ENCODE measurements around the gene TLE5.
A peak's percentile ranks its signal among the peaks of the same experiment; 100 is the strongest.
"Not testable (repeated sequence)": the region's sequence is repeated elsewhere in the genome, so short reads cannot be mapped to it uniquely, and the experiment has no call there.

TLE5 gene

GRCh38 chr19:3061182-3062161 is 823 bp downstream of the TLE5 start:
- peak; percentile 50 to 62 for DNase-seq (ENCODE audit: low read depth in 2 of 2)

DNA sequence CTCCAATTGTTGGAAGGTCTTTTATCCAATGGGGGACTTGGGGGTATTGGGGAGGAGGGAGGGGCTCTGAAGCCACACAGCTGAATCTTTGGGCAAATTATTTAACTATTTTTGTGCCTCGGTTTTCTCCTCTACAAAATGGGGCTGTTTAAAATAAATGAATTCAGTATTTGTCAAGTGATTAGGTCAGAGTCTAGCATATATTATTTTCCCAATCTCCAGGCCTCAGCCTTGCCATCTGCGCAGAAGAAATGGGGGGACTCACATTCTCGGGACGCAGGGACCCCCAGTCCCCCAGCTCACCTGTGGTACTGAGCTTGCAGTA is 1.5 kb downstream of the TLE5 start:
- no peak for DNase-seq (ENCODE audit: low read depth in 2 of 2)

DNA sequence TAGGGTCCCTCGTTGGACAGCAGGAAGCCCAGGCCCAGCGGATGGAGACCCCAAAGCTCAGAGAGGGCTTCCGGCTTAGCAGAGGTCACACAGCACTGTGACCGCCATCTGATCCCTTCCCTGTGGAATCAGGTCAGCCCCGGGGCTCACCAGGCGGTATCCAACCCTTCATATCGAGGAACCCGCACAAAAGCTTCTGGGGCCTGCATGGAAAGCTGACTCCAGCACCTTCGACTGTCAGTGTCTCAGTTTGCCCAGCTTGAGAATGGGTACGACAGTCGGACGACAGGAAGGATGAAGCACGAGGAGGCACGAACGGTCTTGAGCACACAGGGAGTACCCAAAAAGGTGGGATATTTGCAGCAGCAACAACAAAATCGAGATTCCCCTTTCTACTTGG is 2.6 kb downstream of the TLE5 start:
- DNase-seq (ENCODE audit: low read depth in 2 of 2), result no peak

GRCh38 chr19:3058821-3059314 is 3.4 kb downstream of the TLE5 start:
- no peak for DNase-seq (ENCODE audit: low read depth in 2 of 2)

DNA sequence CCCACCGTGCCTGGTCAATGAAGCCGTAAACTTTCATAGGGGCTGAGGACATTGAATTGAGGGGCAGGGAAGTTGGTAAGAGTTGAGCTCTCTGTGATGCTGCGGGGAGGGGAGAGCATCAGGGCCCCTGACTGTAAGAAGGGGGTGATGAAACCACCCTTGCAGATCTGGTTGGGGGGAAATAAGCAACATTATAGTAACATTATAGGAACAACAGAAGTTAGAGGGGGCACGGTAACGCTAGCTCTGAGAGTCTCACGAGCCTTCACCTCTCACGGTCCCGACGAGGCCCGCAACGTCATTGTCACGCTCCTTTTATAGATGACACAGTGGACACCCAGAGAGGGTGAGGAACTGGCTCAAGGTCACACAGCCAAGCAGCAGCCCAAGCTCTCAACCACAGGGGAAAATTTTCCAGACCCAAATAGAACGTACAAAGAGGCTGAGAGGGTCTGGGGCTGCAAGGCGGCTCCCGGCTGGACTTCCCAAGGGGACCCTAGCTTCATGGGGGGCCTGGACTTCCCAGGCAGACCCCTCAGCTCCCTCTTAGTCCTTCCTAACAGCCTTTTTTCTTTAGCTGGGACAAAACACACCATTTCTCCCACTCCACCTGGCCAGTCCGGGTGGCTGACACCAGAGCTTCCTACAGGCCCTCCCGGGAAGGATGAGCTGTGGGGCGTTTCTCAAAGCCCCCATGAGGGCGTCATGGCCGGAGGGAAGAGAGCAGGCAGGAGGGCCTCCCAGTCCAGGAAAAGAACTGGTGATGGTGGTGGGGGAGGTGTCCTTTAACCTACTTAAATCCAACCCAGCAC is 4.1 kb downstream of the TLE5 start:
- no peak for DNase-seq (ENCODE audit: low read depth in 2 of 2)

GRCh38 chr19:3057275-3057714 is 5.0 kb downstream of the TLE5 start:
- no peak for DNase-seq (ENCODE audit: low read depth in 2 of 2)

DNA sequence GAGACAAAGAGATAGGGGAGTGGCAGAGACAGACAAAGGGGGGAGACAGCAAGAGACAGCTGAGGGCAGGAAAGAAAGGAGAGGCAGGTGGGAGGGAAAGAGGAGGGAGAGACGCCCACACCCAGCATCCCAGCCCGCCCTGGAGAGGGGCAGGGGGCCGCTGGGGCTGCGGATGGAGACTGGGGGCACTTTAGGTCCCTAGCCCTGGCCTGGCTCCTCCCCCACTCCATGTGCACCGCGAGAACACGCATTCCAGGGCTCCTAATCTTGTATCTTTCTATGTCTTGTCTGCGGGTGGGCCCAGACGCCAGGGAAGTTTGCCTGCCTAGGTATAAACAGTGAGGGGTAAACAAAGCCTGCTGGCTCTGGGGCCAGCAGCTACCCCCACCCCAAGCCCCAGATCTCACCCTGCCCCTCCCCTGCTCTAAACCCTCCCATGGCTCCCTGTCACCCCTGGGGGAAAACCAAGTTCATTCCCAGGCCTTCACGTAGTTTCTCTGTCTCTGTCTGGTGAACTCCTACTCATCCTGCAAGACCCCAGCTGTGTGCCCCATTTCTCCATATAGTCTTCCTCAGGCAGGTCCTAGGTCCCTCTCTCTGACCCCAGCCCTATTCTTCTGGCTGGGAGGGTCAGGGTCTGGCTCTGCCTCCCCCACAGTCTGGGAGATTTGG is 5.7 kb downstream of the TLE5 start:
- no peak for DNase-seq (ENCODE audit: low read depth in 2 of 2)

DNA sequence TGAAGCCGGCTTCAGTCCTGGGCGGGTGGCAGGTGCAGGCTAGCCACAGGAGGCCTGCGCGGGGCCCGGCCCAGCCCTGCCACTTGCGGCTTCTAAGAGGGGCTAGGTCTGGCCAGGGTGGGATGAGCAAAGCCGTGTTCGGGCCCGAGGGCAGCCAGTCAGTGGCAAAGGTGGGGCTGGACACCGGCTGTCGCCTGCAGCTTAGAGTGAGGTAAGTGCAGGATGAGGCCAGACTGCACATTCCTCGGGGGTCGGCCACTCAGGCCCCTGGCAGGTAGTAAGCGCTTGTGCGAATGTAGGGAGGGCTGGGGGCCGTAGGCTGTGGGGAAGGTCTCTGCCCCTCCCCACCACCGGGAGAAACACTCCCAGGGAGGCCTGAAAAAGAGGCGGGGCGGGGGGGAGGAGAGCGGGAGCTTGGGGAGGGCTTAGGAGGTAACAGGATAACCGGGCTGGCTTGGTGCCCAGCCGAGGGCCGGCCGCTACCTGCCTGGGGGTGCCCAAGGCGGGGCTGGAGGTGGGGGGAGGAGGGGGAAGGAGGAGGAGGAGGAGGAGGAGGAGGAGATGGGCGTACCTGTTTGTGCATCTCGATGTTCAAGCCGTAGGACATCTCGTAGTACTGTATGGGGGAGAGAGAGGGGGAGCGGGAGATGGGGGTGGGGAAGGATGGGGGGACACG is 6.4 kb downstream of the TLE5 start:
- DNase-seq (ENCODE audit: low read depth in 2 of 2), result no peak

DNA sequence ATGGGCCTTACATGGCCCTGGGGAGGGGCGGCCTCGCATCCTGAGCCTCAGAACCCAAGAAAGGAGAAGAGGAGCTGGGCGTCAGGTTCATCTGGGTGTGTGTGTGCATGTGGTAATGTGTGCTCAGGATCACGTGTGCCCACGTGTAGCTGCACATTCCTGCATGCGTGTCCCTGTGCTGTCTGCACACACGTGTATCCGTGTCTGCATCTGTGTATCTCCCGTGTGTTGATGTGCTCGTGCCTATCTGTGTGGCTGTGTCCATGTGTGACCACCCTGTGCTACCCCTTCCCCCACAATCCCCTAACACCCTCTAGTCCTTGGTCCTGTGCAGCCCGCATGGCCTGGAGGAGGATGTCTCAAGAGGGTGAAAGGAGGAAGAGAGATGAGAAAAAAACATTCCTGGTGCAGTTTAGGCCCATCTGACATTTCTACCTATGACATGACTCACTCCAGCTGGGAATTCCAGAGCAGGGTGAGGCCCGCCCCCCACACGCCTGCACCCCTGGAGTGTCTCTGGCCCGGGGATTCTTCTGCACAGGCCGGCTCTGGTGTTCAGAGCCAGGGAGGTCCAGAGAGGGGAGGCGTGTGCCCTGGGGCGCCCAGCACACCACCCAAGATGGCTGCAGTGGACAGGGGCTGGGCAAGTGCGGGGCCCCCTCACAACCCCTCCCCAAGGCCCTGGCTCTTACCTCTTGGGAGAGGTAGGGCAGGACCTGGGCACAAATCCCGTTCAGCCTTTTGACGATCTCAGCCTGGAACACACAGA is 7.1 kb downstream of the TLE5 start:
- no peak for DNase-seq (ENCODE audit: low read depth in 2 of 2)

DNA sequence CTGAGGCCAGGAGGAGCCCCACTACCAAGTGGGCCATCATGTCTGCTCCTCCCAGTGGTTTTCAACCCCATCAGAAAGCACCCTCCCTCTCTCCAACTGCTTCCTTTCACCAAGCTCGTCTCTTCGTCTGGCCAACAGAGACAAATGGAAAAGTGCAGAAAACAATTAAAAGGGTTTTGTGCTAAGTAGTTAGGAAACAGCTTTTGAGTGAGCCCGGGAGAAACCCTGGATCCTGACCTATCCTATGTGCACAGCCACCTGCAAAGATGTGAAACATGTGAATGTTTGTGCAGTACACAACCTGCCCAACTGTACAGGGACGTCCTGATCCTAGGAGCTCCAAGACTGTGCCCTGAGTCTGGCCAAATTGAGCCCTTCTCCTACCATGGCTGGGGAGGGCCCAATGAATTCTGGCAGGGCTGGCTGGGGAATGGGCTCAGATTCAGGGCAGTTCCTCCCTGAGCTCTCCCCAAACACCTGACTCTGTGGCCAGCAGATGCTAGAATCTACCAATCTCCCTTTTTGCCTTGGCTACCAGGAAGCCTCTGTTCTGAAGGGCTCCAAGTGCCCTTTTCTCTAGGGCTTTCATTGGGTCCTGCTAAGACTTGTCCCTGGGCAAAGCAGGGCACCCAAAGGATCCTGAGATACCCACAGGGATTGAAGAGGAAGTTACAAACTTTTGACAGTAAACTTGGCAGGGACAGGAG is 7.9 kb downstream of the TLE5 start:
- no peak for DNase-seq (ENCODE audit: low read depth in 2 of 2)

DNA sequence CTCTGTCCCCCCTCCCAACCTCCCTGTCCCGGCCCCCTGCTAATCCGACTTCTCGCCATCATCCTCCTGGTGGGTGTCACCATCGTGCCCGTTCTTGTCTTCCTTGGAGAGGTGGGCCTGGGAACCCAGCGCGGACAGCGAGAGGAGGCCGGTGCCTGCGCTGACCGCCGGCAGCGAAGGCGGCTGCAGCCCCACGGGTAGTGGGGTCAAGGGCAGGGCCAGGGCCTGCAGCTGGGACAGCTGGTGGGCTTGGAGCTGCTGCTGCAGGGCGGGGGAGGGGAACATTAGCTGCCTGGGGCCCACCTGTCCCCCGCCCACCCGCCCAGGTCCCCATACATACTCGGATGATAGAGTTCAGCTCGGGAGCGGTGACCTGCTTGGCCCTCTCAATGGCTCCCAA is 8.5 kb downstream of the TLE5 start:
- DNase-seq (ENCODE audit: low read depth in 2 of 2), result no peak

DNA sequence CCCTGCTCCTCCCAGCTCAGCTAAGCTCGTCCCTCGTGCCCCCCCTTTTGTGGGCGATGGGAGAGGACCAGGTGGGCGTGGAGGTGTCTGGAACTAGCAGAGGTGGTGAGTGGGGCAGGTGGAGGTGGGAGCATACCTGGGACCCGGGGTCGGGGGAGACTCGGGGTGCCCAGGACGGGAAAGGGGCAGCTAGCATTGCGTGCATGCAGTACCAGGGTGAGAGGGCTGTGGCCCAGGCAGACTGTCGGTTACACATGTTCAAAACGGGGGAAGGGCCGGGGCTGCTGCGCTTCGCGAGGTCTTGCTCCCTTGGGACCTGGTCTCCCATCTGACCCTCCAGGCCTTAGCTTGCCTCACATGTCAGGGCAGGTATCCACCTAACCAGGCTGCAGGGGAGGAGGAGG is 9.1 kb downstream of the TLE5 start:
- DNase-seq (ENCODE audit: low read depth in 2 of 2), result no peak

GRCh38 chr19:3050016-3050415 is 12.3 kb downstream of the TLE5 start:
- not testable (repeated sequence) for DNase-seq (ENCODE audit: low read depth in 2 of 2)

- DNase-seq (ENCODE audit: low read depth in 2 of 2), result no peak
These were observed 13.2 kb downstream of the TLE5 start for GRCh38 chr19:3049089-3049488.

DNA sequence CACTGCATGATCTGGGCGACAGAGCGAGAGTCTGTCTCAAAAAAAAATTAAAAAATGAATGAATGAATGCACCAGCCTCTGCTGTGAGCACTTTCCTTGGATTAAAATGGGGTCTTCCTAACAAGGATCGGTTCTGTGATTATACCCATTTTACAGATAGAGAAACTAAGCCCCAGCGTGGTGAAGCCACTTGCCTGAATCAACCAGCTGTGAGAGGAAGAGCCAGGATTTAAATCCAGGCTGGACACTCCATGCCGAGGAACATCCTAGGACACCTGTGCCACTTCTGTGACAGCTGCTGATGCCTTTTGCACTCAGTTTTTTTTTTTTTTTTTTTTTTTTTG is 14.1 kb downstream of the TLE5 start:
- no peak for DNase-seq (ENCODE audit: low read depth in 2 of 2)

DNA sequence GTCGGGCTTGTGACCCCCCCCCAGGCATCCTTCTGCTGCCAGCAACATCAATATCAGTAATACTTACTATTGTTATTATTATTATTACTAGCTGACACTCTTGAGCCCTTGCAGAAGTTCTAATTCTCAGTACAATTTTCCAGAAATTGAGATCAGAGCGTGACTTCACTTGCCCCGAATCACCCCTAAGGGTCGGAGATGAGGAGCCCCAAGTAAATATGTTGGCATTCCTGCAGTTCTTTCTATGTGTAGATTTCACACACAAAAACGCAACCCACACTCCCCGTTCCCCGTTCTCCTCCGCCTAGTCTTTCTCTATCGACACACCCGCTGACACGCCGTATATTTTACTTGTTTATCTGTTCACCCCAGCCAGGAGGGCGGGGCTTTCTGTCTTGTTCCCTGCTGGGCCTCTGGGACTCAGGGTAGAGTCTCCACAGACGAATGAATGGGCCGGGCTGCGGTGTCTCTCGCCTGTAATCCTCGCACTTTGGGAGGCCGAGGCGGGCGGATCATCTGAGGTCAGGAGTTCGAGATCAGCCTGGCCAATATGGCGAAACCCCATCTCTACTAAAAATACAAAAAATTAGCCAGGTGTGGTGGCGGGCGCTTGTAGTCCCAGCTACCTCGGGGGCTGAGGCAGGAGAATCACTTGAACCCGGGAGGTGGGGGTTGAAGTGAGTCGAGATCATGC is 14.7 kb downstream of the TLE5 start:
- DNase-seq (ENCODE audit: low read depth in 2 of 2), result peak in 1 of 2 donors; percentile 33

DNA sequence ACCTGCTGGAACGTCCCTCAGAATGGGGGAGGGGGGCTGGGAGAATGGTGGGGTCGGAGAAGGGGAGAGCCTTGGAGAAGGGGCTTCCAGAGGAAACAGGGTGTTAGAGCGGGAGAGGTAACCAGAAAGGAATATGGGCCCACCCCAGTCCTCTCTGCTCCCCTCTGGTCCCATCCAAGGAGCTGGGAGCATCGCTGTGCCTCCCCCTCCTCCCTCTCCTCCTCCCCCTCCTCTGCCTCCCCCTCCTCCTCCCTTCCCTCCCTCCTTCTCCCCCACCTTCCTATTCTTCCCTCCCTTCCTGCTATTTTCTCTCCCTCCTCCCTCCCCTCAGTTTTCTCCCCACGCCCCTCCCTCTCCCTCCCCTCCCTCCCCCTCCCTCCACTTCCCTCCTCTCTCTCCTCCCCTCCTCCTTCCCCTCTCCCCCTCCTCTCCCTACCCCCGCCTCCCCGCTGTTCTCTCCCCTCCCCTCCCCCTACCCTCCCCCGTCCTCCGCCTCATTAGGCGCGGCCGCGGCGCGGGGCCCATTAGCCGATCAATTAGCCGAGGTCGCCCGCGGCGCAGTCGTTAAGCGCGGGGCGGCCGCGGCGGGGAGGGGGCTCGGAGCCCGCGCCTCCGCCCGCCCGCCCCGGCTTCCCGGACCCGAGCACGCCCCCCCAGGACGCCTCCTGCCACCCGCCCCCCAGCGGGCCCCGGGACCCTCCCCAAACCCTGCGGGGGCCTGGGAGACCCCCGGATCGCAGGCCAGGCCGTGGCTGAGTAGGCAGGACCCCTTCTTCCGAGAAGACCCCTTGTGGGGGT is 15.4 kb downstream of the TLE5 start:
- no peak for DNase-seq (ENCODE audit: low read depth in 2 of 2)

- DNase-seq (ENCODE audit: low read depth in 2 of 2), result no peak
These were observed 16.2 kb downstream of the TLE5 start for GRCh38 chr19:3045885-3046697.

Measured in stimulated activated CD8-positive, alpha-beta memory T cell treated with anti-CD3 and anti-CD28 coated beads, Interleukin-15, amount 100 ng/mL, for 4 hours (primary cell).